ENCODE results near the gene HFE. TPM values are rescaled to one million over a fixed set of nuclear protein-coding genes. Genes with fewer than 3 reads are reported as not detected.
A peak's percentile ranks its signal among the peaks of the same experiment; 100 is the strongest.

Gene HFE
- total RNA-seq, 2 experiments from 2014 or later = 0.69 to 0.72 TPM

GRCh38 chr6:26122005-26122388 is 34.8 kb downstream of the HFE start:
- peak overlapping the region; percentile 72 for H3K4me3 ChIP-seq (ENCODE audit: low read depth, low read length, poor library complexity, severe bottlenecking)
- peaks cover 12% of the 10 kb centered on the region for H3K36me3 ChIP-seq (ENCODE audit: insufficient read depth, low read length)
- no TSS peak for BruUV-seq (replicated peaks)
- CTCF ChIA-PET (ENCODE audit: unreplicated experiment) = no interaction called here
- H2AFZ ChIP-seq (ENCODE audit: low read length) = no peak overlapping the region
- peaks cover 11% of the 10 kb centered on the region; the same call in 1 of the 2 replicates for H3K79me2 ChIP-seq (ENCODE audit: insufficient read depth, low read depth, low read length)
- H3K9me2 ChIP-seq (ENCODE audit: insufficient read depth, low read length) = no peaks in the 10 kb centered on the region
- H3K9me3 ChIP-seq (ENCODE audit: low read length) = no peaks in the 10 kb centered on the region; the same call in 1 of the 2 replicates
- intact Hi-C loops (cut with micrococcal nuclease; ENCODE audit: unreplicated experiment) = loop anchor here (2.0 to 10.0 kb wide), 7 partner anchors 77 to 1770 kb away; a partner anchor contains a TSS
- peaks cover 9% of the 10 kb centered on the region for H4K20me1 ChIP-seq (ENCODE audit: insufficient read depth, low read length)
- peak overlapping the region; percentile 83 for H3K4me2 ChIP-seq (ENCODE audit: low read length)
- POLR2A ChIA-PET = interaction anchor here (0.7 kb wide), 1 partner anchor 29 kb away, joined by 3 read pairs; no protein-coding TSS in a partner anchor
- TF ChIP-seq EZH2phosphoT487 (IDR thresholded peaks at IDR 0.05; ENCODE audit: borderline replicate concordance, low read depth, low read length) (no peak), CTCF (conservative IDR thresholded peaks at IDR 0.05; ENCODE audit: low read length) (no peak)
- H3K27ac ChIP-seq (ENCODE audit: low read depth, low read length, poor library complexity, severe bottlenecking) = peak overlapping the region; percentile 99
- H3K4me1 ChIP-seq (ENCODE audit: insufficient read depth, low read length, poor library complexity, severe bottlenecking) = peaks cover 54% of the 10 kb centered on the region
- peak; percentile 57 for DNase-seq (ENCODE audit: low spot score)

DNA sequence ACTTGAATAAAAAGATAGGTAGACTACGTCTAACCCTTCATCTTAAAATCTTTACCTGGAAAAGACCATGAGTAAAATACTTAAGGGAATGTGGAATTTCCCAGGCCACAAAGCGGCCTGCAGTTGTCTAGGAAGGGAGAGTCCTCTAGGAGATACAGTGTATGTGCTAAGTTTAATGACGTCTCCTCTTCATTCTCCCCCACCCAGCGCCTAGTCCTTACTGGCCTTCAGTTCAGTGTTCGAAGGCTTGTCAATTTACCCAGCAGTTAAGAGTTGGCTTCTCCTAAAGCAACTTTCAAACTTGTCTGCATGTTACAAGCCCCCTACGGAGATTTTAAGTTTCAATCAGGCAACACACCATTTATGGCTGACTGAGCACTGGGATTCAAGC is 35.2 kb downstream of the HFE start:
- POLR2A ChIA-PET = interaction anchor here (0.8 to 6.3 kb wide), 16 partner anchors 19 to 1744 kb away, joined by 3 to 330 read pairs (median 18); a partner anchor contains a TSS
- Histone ChIP-seq H3K27ac (ENCODE audit: low read depth, low read length, poor library complexity, severe bottlenecking) (peak overlapping the region; percentile 99), H3K9me3 (ENCODE audit: low read length) (no peaks in the 10 kb centered on the region; the same call in 1 of the 2 replicates), H3K79me2 (ENCODE audit: insufficient read depth, low read depth, low read length) (peaks cover 11% of the 10 kb centered on the region; the same call in 1 of the 2 replicates), H4K20me1 (ENCODE audit: insufficient read depth, low read length) (peaks cover 9% of the 10 kb centered on the region), H3K4me2 (ENCODE audit: low read length) (peak overlapping the region; percentile 83), H3K4me3 (ENCODE audit: low read depth, low read length, poor library complexity, severe bottlenecking) (peak overlapping the region; percentile 72), H2AFZ (ENCODE audit: low read length) (no peak overlapping the region), H3K9me2 (ENCODE audit: insufficient read depth, low read length) (no peaks in the 10 kb centered on the region), H3K36me3 (ENCODE audit: insufficient read depth, low read length) (peaks cover 12% of the 10 kb centered on the region), H3K4me1 (ENCODE audit: insufficient read depth, low read length, poor library complexity, severe bottlenecking) (peaks cover 58% of the 10 kb centered on the region)
- CTCF ChIA-PET (ENCODE audit: unreplicated experiment) = no interaction called here
- intact Hi-C loops (cut with micrococcal nuclease; ENCODE audit: unreplicated experiment) = loop anchor here (2.0 to 10.0 kb wide), 7 partner anchors 76 to 1770 kb away; a partner anchor contains a TSS
- no peak for DNase-seq (ENCODE audit: low spot score)
- no TSS peak for BruUV-seq (replicated peaks)
- TF ChIP-seq CTCF (conservative IDR thresholded peaks at IDR 0.05; ENCODE audit: low read length) (no peak), EZH2phosphoT487 (IDR thresholded peaks at IDR 0.05; ENCODE audit: borderline replicate concordance, low read depth, low read length) (no peak)

Measured in OCI-LY7 (cell line).